ENCODE results near the gene ARG2.

DNA sequence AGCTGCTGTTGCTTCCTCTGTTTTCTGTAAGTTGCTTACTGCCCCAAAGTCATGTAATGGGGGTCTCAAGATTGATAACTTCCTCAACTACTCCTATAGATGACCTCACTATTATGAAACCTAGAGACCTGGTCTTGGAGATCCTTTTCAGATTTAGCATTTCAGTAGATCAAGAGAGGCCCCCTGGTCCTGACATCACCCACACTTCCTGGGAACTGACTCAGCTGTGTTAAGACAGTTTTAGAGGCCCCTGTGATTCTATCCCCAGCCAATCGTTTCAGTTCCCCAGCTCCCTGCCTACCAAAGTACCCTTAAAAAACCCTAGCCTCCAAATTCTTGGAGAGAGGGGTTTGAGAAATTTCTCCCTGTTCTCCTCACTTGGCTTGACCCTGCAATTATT, 9.2 kb upstream of the ARG2 start:
- TF ChIP-seq EZH2 (IDR thresholded peaks at IDR 0.05; ENCODE audit: borderline replicate concordance, low read depth, low read length, poor library complexity, severe bottlenecking): no peak
- TF ChIP-seq, protein P1, sequence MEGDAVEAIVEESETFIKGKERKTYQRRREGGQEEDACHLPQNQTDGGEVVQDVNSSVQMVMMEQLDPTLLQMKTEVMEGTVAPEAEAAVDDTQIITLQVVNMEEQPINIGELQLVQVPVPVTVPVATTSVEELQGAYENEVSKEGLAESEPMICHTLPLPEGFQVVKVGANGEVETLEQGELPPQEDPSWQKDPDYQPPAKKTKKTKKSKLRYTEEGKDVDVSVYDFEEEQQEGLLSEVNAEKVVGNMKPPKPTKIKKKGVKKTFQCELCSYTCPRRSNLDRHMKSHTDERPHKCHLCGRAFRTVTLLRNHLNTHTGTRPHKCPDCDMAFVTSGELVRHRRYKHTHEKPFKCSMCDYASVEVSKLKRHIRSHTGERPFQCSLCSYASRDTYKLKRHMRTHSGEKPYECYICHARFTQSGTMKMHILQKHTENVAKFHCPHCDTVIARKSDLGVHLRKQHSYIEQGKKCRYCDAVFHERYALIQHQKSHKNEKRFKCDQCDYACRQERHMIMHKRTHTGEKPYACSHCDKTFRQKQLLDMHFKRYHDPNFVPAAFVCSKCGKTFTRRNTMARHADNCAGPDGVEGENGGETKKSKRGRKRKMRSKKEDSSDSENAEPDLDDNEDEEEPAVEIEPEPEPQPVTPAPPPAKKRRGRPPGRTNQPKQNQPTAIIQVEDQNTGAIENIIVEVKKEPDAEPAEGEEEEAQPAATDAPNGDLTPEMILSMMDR (conservative IDR thresholded peaks at IDR 0.05; ENCODE audit: low read depth, low read length): no peak

All from A673 (cell line).